Measurements from ENCODE around the gene CDKL5. TPM values are rescaled to one million over a fixed set of nuclear protein-coding genes. Genes with fewer than 3 reads are reported as not detected.
A peak's percentile ranks its signal among the peaks of the same experiment; 100 is the strongest.

The CDKL5 gene
- total RNA-seq, 1 experiment from 2014 or later = 6.3 TPM

- no peak for DNase-seq (ENCODE audit: extremely low read depth, low read depth)
Measured at GRCh38 chrX:18682979-18683387, 257.6 kb downstream of the CDKL5 start.

GRCh38 chrX:18687856-18688495 is 262.6 kb downstream of the CDKL5 start:
- peak; percentile 68 for DNase-seq (ENCODE audit: extremely low read depth, low read depth)

GRCh38 chrX:18691431-18691830 is 266.0 kb downstream of the CDKL5 start:
- no peak for DNase-seq (ENCODE audit: extremely low read depth, low read depth)

DNA sequence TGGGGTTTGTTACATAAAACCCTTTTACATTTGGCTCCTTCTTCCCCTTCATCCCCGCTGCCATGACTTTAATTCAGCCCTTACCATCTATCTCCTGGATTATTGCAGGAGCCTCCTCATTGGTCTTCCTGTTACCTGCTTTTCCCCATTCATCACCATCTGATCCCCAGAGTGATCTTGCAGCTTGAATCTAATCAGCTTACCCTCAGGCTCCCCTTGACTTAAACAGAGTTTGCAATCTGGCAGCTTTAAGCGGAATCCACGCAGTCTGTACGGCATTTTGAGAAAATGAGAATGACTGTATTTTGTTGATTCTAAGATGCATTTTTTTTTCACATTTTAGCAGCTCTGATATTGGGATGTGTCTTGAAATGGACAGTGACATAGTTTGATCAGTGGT is 267.1 kb downstream of the CDKL5 start:
- no peak for DNase-seq (ENCODE audit: extremely low read depth, low read depth)

DNA sequence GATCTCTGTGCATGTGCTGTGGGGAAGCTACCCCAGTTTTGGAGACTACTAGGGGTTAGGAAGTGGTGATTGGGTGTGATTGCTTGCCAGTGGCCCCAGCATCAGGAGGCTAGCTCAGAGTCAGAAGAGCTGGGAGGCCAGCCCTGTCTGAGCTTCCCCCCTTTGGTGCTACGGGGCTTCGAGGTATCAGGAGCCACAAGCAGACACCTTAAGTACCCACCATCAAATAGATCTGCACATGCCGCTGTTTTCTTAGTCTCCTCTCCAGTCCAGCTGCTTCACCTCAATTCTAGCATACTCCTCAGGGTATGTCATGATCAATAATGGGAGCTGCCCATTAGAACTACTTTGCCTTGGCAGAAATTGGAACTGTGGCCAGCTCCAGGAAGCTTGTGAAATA is 271.2 kb downstream of the CDKL5 start:
- no peak for DNase-seq (ENCODE audit: extremely low read depth, low read depth)

DNA sequence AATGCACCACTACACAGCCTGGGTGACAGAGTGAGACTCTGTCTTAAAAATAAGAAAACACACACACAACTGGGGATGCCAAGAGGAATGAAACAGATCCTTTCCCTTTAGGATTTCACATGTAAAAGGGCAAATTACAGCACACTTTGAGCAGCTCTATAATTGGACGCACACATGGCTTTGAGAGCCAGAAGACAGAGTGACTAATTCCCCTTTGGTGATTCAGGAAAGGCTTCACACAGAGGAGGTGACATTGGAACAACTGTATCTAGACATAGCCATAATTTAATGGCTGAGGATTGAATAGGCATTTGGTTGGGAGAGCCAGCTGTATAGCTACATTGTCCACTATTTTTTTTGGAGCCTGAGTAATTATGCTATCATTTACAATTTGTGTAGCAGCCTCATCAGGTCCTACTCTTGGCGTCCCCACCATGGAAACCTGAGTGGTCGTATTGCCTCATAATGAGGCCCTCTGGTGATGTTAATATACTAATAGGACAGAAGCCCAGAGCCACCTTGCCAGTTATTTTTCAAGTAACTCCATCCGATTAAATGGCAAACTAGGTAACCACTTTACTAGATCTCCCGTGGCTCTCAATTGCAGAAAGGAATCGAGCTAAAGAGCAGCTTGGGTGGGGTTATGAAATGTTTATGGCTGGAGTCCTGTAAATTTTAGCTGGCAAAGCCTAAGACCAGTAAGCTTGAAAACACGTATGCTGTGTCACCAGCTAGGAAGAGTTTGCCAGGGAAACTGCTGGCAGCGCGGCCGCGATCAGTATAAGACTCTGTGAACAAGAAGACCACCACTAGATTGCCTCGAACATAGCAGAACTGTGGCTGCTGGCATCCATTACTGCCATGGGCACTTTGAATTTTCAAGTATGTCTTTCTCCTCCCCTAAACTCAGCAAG is 273.6 kb downstream of the CDKL5 start:
- peak; percentile 20 for DNase-seq (ENCODE audit: extremely low read depth, low read depth)

- peak; percentile 69 for DNase-seq (ENCODE audit: extremely low read depth, low read depth)
Measured at GRCh38 chrX:18701621-18702361, 276.4 kb downstream of the CDKL5 start.

DNA sequence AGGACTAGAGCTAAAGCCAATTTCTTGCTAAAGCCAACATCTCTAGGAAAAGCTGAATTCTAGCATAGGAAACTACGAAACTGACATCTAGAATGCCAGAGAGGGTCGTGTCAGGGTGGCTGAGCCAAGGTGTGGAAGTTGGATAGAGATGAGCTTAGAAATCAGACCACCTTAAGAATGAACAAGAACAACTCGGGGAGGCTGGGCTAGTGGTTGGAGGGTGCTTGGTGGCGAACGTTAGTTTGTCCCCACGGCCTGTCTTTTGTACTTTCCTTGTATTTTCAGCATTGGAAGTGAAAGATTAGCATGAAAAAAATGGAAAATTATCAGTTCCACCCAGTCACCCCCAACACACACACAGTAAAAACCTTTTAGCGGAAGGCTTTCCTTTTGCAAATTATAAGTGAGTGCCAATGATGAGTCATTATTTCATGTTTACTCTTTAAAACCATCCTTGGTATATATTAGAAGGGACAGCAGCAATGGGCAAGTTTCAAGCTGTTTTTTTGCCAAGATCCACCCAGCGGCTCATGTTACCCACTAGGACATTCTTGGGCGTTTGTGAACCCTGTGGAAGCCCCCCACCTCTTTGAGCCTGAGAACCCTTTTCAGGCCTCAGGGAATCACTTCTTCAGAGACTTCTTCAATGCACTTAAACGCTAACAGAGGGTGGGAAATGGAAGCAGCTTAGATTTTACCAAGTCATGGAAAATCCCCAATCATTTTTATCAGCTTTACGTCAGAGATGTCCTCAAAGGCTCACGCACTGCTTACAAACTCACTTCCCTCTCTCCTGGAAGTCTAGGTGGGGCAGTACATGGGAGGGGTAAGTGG is 277.2 kb downstream of the CDKL5 start:
- DNase-seq (ENCODE audit: extremely low read depth, low read depth) = peak; percentile 90

Small RNAs within 50 kb of the gene (small RNA-seq; reads per million reads assigned to genes)
- 0 reads per million in 2 experiments for gene RF00019

Other genes with a start within 250 kb of the CDKL5 start
- gene BEND2, start 204.7 kb upstream of the CDKL5 start, total RNA-seq (2014; rRNA removed; shearing (Covaris generic)) = not detected in 2 replicates
- 12.9 and 16.8 TPM in 2 replicates for gene SCML2, start 70.9 kb upstream of the CDKL5 start, total RNA-seq (2014; rRNA removed; shearing (Covaris generic))
- not detected in 2 replicates for gene RS1, start 246.5 kb downstream of the CDKL5 start, total RNA-seq (2014; rRNA removed; shearing (Covaris generic))

All from NCI-H460 (cell line).